Measurements from ENCODE around the gene AK5. TPM values are rescaled to one million over a fixed set of nuclear protein-coding genes. Genes with fewer than 3 reads are reported as not detected.
A peak's percentile ranks its signal among the peaks of the same experiment; 100 is the strongest.

Gene AK5
- total RNA-seq, 1 experiment from 2014 or later = 3.8 TPM

- ATAC-seq (peak; percentile 84), DNase-seq (peak; percentile 92)
- Histone ChIP-seq H3K79me2 (ENCODE audit: low read length) (no peaks in the 10 kb centered on the region), H3K9ac (ENCODE audit: low read length) (peak overlapping the region; percentile 5; the same call in 1 of the 2 replicates), H3K27ac (ENCODE audit: low read length) (peak overlapping the region; percentile 79), H3K27me3 (ENCODE audit: low read length) (no peaks in the 10 kb centered on the region), H3F3A (ENCODE audit: low read length, unreplicated experiment) (peaks cover 4% of the 10 kb centered on the region), H3K9me3 (ENCODE audit: low read length) (no peaks in the 10 kb centered on the region), H3K9me2 (replicated peaks; ENCODE audit: low read length) (no peaks in the 10 kb centered on the region), H2AFZ (ENCODE audit: low read length) (peak overlapping the region; percentile 29; the same call in 1 of the 2 replicates), H3K4me1 (ENCODE audit: insufficient read depth, low read length) (peaks cover 34% of the 10 kb centered on the region), H3K36me3 (ENCODE audit: low read depth, low read length) (no peaks in the 10 kb centered on the region), H3K4me2 (ENCODE audit: low read length) (peak overlapping the region; percentile 48), H3K4me3 (ENCODE audit: low read length) (no peak overlapping the region), H4K20me1 (ENCODE audit: low read length) (no peaks in the 10 kb centered on the region)
- intact Hi-C loops (cut with micrococcal nuclease) = loop anchor here (1.0 to 10.0 kb wide), 2 partner anchors 18 to 267 kb away; no protein-coding TSS in a partner anchor
- BruUV-seq (replicated peaks) = no TSS peak
- TF ChIP-seq EZH2phosphoT487 (IDR thresholded peaks at IDR 0.05; ENCODE audit: borderline replicate concordance, low read length) (no peak), CTCF (conservative IDR thresholded peaks at IDR 0.05; ENCODE audit: low read depth, low read length) (peak; percentile 11; the same call in 1 of the 2 replicates)
- CTCF ChIA-PET = interaction anchor here (0.6 to 0.7 kb wide), 2 partner anchors 99 to 124 kb away, joined by 3 to 4 read pairs; no protein-coding TSS in a partner anchor
- POLR2A ChIA-PET (ENCODE audit: unreplicated experiment) = interaction anchor here (0.6 to 0.7 kb wide), 2 partner anchors 37 to 193 kb away, joined by 3 to 4 read pairs; partner anchors contain the start of gene PIGK
Measured at GRCh38 chr1:77412069-77412819, 130.4 kb downstream of the AK5 start.

- H3K9me2 ChIP-seq (replicated peaks; ENCODE audit: low read length) = no peaks in the 10 kb centered on the region
- peak overlapping the region; percentile 79 for H3K27ac ChIP-seq (ENCODE audit: low read length)
- H3K27me3 ChIP-seq (ENCODE audit: low read length) = no peaks in the 10 kb centered on the region
- no peak overlapping the region for H2AFZ ChIP-seq (ENCODE audit: low read length)
- BruUV-seq (replicated peaks) = no TSS peak
- H4K20me1 ChIP-seq (ENCODE audit: low read length) = no peaks in the 10 kb centered on the region
- ATAC-seq (peak; percentile 31), DNase-seq (no peak)
- no peak overlapping the region for H3K9ac ChIP-seq (ENCODE audit: low read length)
- H3K4me3 ChIP-seq (ENCODE audit: low read length) = no peak overlapping the region
- ChIA-PET CTCF (no interaction called here), POLR2A (ENCODE audit: unreplicated experiment) (no interaction called here)
- H3F3A ChIP-seq (ENCODE audit: low read length, unreplicated experiment) = peaks cover 6% of the 10 kb centered on the region
- intact Hi-C loops (cut with micrococcal nuclease) = loop anchor here (1.0 to 10.0 kb wide), 2 partner anchors 19 to 268 kb away; no protein-coding TSS in a partner anchor
- peaks cover 39% of the 10 kb centered on the region for H3K4me1 ChIP-seq (ENCODE audit: insufficient read depth, low read length)
- no peaks in the 10 kb centered on the region for H3K79me2 ChIP-seq (ENCODE audit: low read length)
- H3K9me3 ChIP-seq (ENCODE audit: low read length) = no peaks in the 10 kb centered on the region
- peak overlapping the region; percentile 48 for H3K4me2 ChIP-seq (ENCODE audit: low read length)
- no peaks in the 10 kb centered on the region for H3K36me3 ChIP-seq (ENCODE audit: low read depth, low read length)
- TF ChIP-seq CTCF (conservative IDR thresholded peaks at IDR 0.05; ENCODE audit: low read depth, low read length) = no peak
- TF ChIP-seq EZH2phosphoT487 (IDR thresholded peaks at IDR 0.05; ENCODE audit: borderline replicate concordance, low read length) = no peak
- no peak for TF ChIP-seq EZH2 (IDR thresholded peaks at IDR 0.05; ENCODE audit: low read length, unreplicated experiment)
Measured at GRCh38 chr1:77412820-77413530, 131.2 kb downstream of the AK5 start.
